ENCODE data around the gene SH3PXD2B.
"Not testable (repeated sequence)": the region's sequence is repeated elsewhere in the genome, so short reads cannot be mapped to it uniquely, and the experiment has no call there.

Gene SH3PXD2B

GRCh38 chr5:172336676-172337285 lies 117.5 kb downstream of the SH3PXD2B start:
- no peak for DNase-seq (ENCODE audit: low read depth)

DNA sequence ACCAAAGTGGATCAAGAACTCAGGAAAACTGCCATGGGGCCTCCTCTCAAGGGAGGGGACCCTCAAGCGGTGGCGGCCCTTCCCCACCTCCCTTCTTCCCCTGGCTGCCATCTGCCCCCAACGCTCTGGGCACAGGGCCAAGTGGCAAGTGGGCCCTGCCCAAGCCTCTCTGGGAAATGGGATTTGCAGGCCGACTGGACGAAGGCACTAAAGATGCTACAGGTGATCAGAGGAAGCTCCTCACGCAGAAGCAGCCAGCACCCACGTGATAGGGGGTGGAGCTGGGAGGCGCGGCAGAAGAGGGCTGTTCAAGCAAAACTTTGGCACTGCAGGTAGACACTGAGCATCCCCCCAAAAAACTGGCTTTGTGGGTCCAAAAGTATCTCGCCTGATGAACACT lies 118.1 kb downstream of the SH3PXD2B start:
- DNase-seq (ENCODE audit: low read depth) = no peak

DNA sequence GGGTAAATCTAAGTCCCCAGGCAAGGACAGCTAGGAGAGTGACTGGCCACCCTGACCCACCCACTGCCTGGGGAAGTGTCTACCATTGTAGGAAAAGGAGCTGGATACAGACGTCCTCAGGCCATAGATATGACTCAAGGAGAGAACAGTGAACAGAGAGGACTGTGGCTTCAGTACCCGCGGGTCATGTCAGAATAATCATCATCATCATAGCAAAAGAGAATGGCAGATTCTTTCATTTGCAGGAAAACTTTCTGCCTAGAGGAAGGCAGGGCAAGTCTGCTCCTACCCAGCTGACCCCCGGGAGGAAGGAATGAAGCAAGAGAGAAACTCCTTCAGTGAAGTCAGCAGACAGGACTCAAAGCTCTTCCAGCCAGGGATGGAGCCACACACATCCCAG lies 118.6 kb downstream of the SH3PXD2B start:
- DNase-seq (ENCODE audit: low read depth) = no peak

- no peak for DNase-seq (ENCODE audit: low read depth)
Measured at GRCh38 chr5:172334641-172335040, 119.7 kb downstream of the SH3PXD2B start.

DNA sequence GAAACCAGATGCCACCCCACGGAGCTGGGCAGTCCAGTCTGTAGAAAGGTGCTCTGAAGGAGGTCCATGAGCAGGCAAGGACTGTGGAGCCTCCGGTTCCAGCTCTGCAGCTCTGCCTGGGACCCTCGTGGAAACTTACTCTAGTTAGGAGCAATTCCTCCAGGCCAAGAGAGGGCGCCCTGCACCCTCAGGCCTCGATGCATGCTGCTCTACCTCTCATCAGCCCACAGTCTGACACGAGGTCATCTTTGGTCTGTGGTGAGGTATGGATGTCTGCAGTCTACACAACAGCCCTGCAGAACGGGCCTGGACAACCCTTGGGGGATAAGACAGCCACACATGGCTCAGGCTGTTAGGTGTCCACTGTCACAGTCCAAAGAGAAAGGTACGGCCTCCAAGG lies 120.1 kb downstream of the SH3PXD2B start:
- no peak for DNase-seq (ENCODE audit: low read depth)

DNA sequence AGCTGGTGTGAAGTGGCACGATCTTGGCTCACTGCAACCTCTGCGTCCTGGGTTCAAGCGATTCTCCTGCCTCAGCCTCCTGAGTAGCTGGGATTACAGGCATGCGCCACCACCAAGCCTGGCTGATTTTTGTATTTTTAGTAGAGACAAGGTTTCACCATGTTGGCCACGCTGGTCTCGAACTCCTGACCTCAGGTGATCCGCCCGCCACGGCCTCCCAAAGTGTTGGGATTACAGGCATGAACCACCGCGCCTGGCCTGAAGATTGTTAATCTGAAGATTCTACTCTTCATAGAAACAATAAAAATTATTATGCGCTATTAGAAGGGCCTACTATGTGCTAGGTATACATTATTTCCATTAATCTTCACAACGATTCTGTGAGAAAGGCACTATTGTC lies 127.4 kb downstream of the SH3PXD2B start:
- not testable (repeated sequence) for DNase-seq (ENCODE audit: low read depth)

- DNase-seq (ENCODE audit: low read depth) = no peak
Measured at GRCh38 chr5:172325452-172325851, 128.9 kb downstream of the SH3PXD2B start.

DNA sequence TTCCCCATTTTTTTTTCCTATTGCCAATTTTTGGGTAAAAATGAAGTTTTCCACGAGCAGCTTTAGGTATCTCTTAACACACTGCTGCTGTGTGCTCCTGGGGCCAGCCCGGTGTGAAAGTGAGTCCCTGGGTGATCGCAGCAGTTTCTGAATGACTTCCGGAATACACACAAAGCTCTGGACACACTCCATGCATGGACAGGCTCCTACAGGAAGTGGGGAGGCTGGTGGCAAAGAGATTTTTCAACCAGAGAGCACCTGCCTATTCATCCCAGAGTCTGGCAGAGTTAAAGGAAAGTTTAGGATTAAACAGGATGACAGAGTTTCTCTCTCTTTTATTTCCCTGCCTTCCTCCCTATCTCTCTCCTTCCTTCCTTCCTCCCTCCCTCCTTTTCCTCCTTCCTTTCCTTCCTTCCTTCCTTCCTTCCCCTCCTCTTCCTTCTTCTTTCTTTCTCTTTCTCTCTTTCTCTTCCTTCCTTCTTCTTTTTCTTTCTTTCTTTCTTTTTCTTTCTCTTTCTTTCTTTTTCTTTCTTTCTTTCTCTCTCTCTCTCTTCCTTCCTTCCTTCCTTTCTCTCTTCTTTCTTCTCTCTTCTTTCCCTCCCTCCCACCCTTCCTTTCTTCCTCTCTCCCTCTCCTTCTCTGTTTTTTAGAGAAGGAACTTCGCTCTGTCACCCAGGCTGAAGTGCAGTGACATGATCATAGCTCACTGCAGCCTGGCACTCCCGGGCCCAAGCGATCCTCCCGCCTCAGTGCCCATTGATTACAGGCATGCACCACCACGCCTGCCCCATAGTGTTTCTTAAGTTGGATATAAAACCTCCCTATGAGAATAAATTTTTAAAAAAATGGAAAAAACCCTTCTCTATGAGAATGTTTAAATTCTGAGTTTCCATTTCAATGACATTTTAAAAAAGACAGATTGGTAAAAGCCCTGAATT lies 132.0 kb downstream of the SH3PXD2B start:
- no peak for DNase-seq (ENCODE audit: low read depth)

- no peak for DNase-seq (ENCODE audit: low read depth)
Measured at GRCh38 chr5:172321593-172321992, 132.7 kb downstream of the SH3PXD2B start.

DNA sequence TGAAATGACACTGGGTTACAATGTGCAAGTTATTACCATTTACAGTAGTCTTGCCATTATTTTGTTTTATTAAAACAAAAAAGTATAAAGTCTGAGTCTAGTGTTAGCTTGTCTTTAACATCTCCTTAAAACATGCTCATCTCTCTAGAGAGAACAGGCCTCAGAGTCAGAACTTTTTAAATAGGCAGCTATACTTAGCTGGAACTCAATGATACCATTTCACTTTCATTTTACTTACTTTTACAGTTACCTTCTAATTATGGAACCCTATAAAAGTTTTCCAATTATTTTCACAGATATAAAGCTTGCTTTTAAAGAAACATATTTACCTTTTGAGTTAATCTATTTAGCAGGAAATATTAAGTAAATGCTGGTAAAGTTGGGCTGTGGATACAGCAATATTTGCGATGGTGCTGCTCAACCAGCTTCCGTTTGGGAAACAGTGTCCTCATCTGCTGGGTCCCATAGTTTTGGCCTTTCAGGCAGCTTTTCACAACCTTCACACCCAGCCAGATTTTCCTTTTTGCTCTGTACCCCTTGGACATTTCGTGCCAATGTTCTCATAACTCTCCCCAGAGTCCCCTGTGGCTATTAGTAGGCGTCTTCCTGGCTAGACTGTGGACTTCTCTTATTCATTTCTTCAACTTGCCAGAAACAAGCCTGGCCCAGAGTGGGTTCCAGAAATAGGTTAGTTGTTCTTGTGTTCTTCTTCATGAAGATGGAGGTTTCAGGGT lies 134.4 kb downstream of the SH3PXD2B start:
- no peak for DNase-seq (ENCODE audit: low read depth)

DNA sequence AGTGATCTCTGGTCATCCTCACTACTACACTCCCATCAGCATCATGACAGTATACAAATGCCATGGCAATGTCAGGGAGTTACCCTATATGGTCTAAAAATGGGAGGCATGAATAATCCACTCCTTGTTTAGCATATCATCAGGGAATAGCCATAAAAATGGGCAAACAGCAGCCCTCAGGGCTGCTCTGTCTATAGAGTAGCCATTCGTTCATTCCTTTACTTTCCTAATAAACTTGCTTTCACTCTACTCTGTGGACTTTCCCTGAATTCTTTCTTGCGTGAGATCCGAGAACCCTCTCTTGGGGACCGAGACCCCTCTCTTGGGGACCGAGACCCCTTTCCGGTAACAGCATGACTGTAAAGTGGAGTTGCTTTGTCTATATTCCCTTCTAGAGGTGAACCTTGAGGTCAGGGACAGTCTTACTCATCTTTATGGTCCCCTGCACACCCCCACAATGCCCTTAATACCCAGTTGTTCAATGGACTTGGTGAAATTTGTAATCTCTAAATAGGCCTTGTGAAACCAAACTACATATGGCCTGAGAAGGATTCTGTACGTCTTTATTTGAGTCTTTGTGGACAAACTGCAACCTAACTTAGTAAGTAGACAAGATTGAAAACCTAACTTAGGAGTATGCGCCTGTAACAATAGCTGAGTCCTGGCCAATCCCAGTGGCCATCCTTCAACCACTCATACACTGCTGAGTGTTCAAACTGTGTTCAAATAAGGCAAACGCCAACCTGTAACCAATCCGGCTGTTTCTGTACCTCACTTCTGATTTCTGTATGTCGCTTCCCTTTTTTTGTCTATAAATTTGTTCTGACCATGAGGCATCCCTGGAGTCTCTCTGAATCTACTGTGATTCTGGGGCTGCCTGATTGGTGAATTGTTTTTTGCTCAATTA lies 138.5 kb downstream of the SH3PXD2B start:
- DNase-seq (ENCODE audit: low read depth) = no peak

- no peak for DNase-seq (ENCODE audit: low read depth)
Measured at GRCh38 chr5:172313915-172314314, 140.4 kb downstream of the SH3PXD2B start.

DNA sequence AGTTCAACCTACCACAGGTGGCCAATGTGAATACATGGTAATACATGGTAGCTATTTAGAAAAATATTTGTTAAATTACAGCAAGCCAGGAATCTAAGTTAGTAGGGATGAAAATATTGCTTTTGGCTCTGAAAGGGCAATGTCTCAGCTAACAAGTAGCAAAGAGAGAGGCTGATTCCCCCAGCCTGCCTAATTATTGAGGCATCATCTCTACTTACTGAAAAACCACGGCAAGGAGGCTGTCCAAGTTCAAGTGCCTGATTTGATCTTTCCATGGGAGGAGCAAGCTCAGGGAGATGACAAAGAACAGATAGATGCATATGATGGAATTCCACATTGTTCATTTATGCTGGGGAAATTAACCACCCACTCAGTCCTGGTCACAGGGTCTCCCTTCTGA lies 142.0 kb downstream of the SH3PXD2B start:
- DNase-seq (ENCODE audit: low read depth) = no peak

DNA sequence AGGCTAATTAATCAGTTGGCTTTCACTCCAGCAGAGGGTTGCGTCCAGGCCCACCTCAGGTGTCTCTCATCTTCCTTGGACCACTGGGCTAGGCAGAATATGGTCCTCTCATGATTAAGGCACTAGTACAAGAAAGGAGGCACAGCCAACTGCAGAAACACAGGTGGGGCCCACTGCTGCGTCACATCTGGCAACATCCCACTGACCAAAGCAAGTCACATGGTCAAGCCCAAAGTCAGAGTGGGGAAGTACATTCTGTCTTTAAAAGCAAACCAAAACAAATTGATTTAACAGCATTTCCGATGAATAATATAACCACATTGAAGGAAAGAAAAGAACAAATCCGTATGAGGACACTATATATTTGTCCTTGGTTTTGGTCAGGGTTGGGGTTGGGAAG lies 142.7 kb downstream of the SH3PXD2B start:
- no peak for DNase-seq (ENCODE audit: low read depth)

DNA sequence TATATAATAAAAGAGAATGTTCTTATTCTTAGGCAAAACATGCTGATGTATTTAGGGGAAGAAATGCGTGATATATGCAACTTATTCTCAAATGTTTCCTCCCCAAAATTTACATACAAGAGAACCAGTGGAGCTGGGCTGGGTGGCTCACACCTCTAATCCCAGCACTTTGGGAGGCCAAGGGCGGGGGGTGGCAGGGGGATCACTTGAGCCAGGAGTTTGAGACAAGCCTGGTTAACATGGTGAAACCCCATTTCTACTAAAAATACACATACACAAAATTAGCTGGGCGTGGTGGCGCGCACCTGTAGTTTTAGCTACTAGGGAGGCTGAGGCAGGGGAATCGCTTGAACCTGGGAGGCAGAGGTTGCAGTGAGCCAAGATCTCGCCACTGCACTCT lies 143.3 kb downstream of the SH3PXD2B start:
- no peak for DNase-seq (ENCODE audit: low read depth)

- no peak for DNase-seq (ENCODE audit: low read depth)
Measured at GRCh38 chr5:172305380-172305779, 148.9 kb downstream of the SH3PXD2B start.

- no peak for DNase-seq (ENCODE audit: low read depth)
Measured at GRCh38 chr5:172303572-172304335, 150.6 kb downstream of the SH3PXD2B start.

DNA sequence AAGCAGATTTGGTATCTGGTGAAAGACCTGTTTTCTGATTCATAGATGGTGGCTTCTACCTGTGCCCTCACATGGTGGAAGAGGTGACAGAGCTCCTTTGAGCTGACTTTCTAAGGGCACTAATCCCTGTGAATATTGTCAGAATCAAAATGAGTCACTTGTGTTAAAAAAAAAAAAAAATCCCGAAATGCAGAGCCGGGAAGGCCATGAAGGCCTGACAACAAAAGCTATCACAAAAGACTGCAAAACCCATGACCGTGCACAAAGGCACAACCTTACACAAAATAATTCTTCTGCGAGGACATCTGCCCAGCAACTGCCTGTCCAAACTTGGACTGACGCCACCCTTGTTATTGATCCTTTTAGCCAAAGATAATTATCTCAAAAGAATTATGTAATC lies 151.2 kb downstream of the SH3PXD2B start:
- no peak for DNase-seq (ENCODE audit: low read depth)

DNA sequence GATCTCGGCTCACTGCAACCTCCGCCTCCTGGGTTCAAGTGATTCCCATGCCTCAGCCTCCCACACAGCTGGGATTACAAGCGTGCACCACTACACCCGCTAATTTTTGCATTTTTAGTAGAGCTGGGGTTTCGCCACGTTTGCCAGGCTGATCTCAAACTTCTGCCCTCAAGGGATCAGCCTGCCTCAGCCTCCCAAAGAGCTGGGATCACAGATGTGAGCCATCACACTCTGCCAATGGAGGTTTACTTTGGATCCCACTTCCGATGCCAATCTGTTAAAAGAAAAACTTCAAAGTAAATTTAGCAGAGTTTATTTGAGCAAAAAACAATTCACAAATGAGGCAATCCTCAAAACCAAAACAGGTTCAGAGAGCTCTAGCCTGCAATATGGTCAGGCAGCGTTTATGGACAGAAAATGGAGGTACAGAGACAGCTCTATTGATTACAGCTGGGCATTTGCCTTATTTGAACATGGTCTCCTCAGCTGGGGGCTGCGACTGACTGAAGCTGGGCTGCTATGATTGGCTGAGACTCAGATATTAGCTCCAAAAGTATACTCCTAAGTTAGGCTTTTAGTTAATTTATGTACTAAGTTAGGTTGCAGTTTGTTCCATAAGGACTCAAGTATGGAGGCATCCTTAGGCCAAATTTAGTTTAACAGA lies 152.1 kb downstream of the SH3PXD2B start:
- DNase-seq (ENCODE audit: low read depth) = no peak

DNA sequence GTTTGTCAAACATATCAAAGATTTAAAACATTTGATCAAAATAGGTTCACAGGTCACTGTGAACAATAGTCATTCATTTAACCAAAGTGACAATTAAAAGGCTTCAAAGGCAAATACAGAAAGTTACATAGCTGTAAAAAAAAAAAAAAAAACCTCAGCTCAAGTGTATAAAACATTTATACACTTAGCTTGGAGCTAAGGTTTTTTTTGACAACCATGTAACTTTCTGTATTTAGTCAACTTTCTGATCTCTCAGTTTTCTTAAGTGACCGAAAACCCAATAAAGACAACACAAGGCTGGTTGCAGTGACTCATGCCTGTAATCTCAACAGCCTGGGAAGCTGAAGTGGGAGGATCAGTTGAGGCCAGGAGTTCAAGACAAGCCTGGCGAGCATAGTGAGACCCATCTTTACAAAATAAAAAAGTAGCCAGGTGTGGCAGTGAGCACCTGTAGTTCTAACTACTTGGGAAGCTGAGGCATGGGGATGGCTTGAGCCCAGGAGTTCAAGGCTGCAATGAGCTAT lies 154.3 kb downstream of the SH3PXD2B start:
- DNase-seq (ENCODE audit: low read depth) = no peak

Data from stimulated activated CD8-positive, alpha-beta memory T cell treated with anti-CD3 and anti-CD28 coated beads, Interleukin-15, amount 100 ng/mL, for 24 hours (primary cell).